NCI-H128 (cell line): Measurements from ENCODE around the gene KRTAP1-5.
"Not testable (repeated sequence)": the region's sequence is repeated elsewhere in the genome, so short reads cannot be mapped to it uniquely, and the experiment has no call there.

Source experiments
- DNase-seq: peaks from one replicate; lab custom pipeline; 2025; ENCODE audit not compliant: unreplicated experiment; lab: John Stamatoyannopoulos, UW

The KRTAP1-5 gene

DNA sequence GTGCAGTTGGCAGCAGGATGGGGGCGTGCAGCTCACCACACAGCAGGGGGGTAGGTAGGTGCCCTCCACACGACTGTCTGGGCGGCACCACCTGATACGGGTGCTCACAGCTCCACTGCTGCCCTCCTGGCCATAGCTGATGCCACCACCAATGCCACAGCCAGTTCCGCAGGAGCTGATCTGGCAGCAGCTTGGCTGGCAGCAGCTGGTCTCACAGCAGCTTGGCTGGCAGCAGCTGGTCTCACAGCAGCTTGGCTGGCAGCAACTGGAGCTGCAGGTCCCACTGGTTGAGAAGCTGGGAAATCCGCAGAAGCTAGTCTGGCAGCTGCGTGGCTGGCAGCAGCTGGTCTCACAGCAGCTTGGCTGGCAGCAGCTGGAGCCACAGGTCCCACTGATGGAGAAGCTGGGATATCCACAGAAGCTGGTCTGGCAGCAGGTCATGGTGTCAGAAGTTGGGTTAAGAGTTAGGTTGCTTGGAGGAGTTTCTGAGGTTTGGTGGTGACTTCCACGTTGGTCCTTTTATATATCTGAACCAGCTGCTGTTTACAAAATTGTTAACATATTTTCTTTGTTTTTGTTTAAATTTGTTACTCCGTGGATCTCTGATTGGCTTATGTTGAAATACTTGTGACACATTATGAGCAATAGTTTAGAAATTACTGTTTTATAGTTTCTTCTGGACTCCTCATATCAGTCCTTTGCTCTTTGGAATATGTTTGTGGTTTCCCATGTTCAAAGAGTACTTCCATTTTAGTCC lies at the start of gene KRTAP1-5:
Gene KRTAP1-5 (minus strand): TSS at position 494 of the 757 bp plus-strand sequence. CDS start 53 bp downstream, at position 441.
- DNase-seq = no peak

DNA sequence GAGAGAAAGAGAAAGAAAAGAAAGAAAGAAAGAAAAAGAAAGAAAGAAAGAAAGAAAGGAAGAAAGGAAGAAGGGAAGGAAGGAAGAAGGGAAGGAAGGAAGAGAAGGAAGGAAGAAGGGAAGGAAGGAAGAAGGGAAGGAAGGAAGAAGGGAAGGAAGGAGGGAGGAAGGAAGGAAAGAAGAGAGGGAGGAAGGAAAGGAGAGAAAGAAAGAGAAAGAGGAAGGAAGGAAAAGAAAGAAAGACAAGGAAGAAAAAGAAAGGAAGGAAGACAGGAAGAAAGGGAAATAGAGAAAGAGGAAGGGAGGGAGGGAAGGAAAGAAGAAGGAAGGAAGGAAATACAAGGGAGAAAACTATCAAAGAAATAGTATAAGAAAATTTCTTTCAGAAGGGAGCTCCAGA lies 49.8 kb upstream of the KRTAP1-5 start:
- DNase-seq = no peak

- DNase-seq = no peak
Observed at GRCh38 chr17:41073676-41074075, 46.7 kb upstream of the KRTAP1-5 start.

DNA sequence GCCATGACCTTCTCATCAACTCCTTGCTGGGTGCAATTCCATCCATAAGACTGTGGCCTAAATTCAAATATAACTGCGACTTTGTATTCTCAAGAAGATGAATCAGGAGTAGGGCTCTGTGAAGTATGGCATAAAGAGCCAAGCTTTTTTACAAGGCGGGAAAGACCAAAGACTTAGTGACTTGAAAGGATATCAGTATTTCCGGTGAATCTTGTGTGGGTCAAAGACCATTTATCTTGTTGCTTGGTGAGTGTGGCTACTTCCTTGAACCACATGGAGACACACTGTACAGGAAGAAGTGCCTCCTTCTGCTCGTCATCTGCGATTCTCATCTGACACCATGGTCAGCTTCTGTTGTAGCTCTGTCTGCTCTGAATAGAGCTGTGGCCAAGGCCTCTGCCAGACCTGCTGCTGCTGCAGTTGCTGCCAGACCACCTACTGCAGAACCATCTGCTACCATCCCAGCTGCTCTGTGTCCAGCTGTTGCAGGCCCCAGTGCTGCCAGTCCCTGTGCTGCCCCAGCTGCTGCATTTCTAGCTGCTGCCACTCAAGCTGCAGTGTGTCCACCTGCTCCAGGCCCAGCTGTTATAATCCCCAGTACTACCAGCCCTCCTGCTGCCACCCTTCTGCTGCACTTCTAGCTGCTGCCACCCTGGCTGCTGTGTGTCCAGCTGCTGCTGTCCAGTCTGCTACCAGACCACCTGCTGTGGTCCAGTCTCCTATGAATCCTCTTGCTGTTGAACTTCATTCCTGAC lies 44.8 kb upstream of the KRTAP1-5 start:
- DNase-seq = no peak

DNA sequence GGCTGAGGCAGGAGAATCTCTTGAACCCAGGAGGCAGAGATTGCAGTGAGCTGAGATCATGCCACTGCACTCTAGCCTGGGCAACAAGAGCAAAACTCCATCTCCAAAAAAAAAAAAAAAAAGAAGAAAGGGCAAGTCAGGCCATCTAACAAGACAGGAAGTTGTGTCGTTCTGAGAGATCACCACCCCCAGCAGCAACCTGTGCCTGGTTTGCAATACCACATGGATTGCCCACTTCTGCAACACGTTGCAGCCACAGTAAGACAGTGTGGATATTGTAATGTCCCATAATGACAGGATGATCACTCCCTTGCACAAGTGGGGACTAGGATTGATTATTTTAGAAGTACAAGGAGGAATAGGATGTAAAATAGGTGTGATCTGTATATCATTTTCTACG lies 42.0 kb upstream of the KRTAP1-5 start:
- DNase-seq = no peak

GRCh38 chr17:41067281-41067680 lies 40.3 kb upstream of the KRTAP1-5 start:
- DNase-seq = no peak

GRCh38 chr17:41065829-41066624 lies 39.0 kb upstream of the KRTAP1-5 start, which contains the start of gene KRTAP2-4:
KRTAP2-4 (minus strand) TSS chr17:41065879; CDS start chr17:41065845, 34 bp downstream.
- no peak for DNase-seq

DNA sequence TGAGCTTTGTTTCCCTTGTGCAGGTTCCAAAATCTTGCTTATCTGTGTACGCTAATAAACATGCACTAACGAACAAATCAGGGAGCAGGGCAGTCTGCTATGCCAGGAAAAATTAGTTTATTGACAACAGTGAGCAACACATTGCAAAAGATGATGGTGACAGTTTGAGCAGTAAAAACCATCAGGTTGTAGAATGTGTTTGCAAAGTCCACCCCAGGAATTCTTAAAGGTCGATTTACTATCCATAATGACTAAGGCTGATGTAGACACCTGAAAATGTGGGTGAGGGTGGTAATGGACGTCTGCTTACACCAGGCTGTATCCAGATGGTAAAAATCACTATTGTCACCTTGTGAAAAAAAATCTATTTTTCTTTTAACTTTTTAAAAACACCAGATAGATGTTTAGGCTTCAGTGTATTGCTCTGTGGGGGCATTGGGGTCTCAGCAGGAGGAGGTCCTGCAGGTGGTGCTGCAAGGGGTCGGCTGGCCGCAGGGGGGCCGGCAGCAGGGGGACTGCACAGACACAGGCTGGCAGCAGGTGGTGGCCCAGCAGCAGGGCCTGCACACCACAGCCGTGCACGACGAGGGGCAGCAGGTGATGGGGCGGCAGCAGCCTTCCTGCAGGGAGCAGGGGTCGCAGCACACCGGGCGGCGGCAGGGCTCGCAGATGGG lies 38.1 kb upstream of the KRTAP1-5 start:
- not testable (repeated sequence) for DNase-seq

DNA sequence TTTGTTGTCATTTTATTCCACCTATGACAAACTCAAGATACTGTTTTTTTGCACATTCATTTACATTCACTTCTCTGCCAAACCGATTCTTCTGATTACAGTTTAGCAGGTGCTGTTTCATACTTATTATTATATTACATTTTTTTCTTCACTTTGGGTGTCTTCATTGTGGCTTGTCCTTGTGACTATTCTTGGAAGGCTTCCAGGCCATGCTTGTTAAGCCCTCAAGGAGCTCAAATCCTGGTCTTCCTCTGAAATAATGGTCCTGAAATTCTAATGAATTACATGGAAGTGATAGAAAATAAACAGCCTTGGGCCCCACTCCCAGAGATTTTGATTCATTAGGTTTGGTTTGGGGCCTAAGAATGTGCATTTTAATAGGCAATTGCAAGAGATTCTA lies 37.3 kb upstream of the KRTAP1-5 start:
- no peak for DNase-seq

GRCh38 chr17:41063449-41063848 lies 36.4 kb upstream of the KRTAP1-5 start:
- DNase-seq = no peak

- DNase-seq = no peak
Observed at GRCh38 chr17:41061964-41062363, 35.0 kb upstream of the KRTAP1-5 start.

- no peak for DNase-seq
Observed at GRCh38 chr17:41060052-41060604, 33.1 kb upstream of the KRTAP1-5 start, which contains the start of gene KRTAP2-3. KRTAP2-3 (minus strand) TSS chr17:41060114; CDS start chr17:41060050, 64 bp downstream.

DNA sequence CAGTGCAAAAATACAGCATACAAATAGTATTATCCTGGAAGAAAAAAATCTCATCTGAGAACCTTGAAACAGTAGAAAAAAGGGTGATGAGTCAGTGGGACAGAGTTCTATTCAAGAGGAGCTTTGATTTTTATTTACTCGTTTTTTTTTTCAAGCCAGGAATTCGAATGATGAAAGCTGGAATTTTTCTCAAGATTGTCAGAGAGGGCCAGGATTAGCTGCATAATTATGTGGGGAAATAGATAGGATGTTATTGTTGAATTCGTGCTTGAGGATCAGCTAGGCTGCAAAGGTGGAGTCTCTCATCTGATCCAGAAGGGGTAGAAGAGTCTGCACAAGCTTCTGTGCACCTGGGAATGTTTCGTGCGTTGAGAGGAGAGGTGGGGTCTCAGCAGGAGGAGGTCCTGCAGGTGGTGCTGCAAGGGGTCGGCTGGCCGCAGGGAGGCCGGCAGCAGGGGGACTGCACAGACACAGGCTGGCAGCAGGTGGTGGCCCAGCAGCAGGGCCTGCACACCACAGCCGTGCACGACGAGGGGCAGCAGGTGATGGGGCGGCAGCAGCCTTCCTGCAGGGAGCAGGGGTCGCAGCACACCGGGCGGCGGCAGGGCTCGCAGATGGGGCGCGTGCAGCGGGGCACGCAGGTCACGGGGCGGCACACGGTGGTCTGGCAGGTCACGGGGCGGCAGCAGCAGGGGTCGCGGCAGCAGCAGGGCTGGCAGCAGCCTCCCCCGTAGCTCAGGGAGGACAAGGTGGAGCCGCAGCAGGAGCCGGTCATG lies 32.5 kb upstream of the KRTAP1-5 start:
- DNase-seq = not testable (repeated sequence)

- no peak for DNase-seq
Observed at GRCh38 chr17:41058741-41059140, 31.7 kb upstream of the KRTAP1-5 start.

- DNase-seq = no peak
Observed at GRCh38 chr17:41057547-41057946, 30.5 kb upstream of the KRTAP1-5 start.

DNA sequence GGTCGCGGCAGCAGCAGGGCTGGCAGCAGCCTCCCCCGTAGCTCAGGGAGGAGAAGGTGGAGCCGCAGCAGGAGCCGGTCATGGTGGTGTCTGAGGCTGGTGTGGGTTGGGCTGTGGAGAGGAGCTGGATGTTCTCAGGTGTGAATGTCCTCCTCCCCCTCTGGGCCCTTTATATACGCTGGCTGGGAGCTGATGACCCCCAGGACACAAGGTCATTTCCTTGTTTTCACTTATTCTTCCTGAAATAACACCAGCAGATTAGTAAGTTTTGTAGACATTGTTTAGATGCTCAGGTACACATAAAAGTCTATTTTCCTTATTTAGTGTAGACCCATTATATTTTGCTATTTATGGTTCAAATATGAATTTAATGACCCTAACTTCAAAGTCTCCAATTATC lies 28.1 kb upstream of the KRTAP1-5 start, which contains the start of gene KRTAP2-2:
Gene KRTAP2-2 (minus strand): TSS at position 101 of the 400 bp plus-strand sequence. CDS start 19 bp downstream, at position 82.
- DNase-seq = not testable (repeated sequence)

GRCh38 chr17:41054556-41054955 lies 27.5 kb upstream of the KRTAP1-5 start:
- not testable (repeated sequence) for DNase-seq

DNA sequence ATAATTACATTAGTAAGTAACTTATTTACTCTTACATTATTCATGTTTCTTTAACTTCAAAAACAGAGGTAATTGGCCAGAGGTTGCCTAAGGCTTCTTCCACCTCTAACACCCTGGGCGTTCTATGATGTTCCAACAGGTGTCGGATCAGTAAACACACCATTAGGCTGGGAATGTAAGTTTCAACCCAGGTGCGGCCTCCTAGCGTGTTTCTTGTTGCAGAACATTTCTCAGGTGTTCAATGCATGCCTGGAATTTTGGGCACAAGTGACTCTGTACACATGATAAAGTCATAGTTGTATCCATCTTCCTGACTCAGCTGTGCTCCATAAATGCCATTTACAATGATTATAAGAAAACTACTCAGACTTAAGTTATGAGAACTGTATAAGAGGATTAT lies 27.0 kb upstream of the KRTAP1-5 start:
- DNase-seq = no peak

- DNase-seq = no peak
Observed at GRCh38 chr17:41052566-41052965, 25.6 kb upstream of the KRTAP1-5 start.
